GM19468 (cell line): ENCODE data around the gene FAM162A.
A peak's percentile ranks its signal among the peaks of the same experiment; 100 is the strongest.

Source experiments
- ATAC-seq: cut with Tn5 transposase; IDR thresholded peaks from one replicate; pipeline ENCODE4 v1.9.1; 2021; ENCODE audit warnings: mild to moderate bottlenecking, moderate library complexity, moderate number of reproducible peaks; ENCODE audit not compliant: unreplicated experiment; ENCODE audit errors: extremely low read depth

The FAM162A gene

GRCh38 chr3:122382888-122383666 is 905 bp upstream of the FAM162A start, which contains the start of gene MIX23:
MIX23 (minus strand) TSS chr3:122383231; CDS start chr3:122383224, 7 bp downstream.
- ATAC-seq, result peak; percentile 32

- ATAC-seq, result no peak
Observed at GRCh38 chr3:122387709-122388108, 3.7 kb downstream of the FAM162A start.

GRCh38 chr3:122389197-122389596 is 5.2 kb downstream of the FAM162A start:
- no peak for ATAC-seq

- ATAC-seq, result no peak
Observed at GRCh38 chr3:122389892-122390291, 5.9 kb downstream of the FAM162A start.

- ATAC-seq, result no peak
Observed at GRCh38 chr3:122390665-122391064, 6.7 kb downstream of the FAM162A start.

- no peak for ATAC-seq
Observed at GRCh38 chr3:122391681-122392446, 7.9 kb downstream of the FAM162A start.

- ATAC-seq, result no peak
Observed at GRCh38 chr3:122392868-122393844, 9.2 kb downstream of the FAM162A start.

GRCh38 chr3:122394173-122394572 is 10.2 kb downstream of the FAM162A start:
- ATAC-seq, result no peak

- no peak for ATAC-seq
Observed at GRCh38 chr3:122395582-122395981, 11.6 kb downstream of the FAM162A start.

- no peak for ATAC-seq
Observed at GRCh38 chr3:122396511-122396910, 12.5 kb downstream of the FAM162A start.

- no peak for ATAC-seq
Observed at GRCh38 chr3:122397201-122397600, 13.2 kb downstream of the FAM162A start.

GRCh38 chr3:122398920-122399319 is 14.9 kb downstream of the FAM162A start:
- no peak for ATAC-seq

- no peak for ATAC-seq
Observed at GRCh38 chr3:122403489-122403888, 19.5 kb downstream of the FAM162A start.

- ATAC-seq, result no peak
Observed at GRCh38 chr3:122405015-122405414, 21.0 kb downstream of the FAM162A start.

- no peak for ATAC-seq
Observed at GRCh38 chr3:122406198-122406597, 22.2 kb downstream of the FAM162A start.

GRCh38 chr3:122407946-122408345 is 24.0 kb downstream of the FAM162A start:
- ATAC-seq, result no peak

GRCh38 chr3:122409446-122409845 is 25.5 kb downstream of the FAM162A start:
- no peak for ATAC-seq

GRCh38 chr3:122410111-122410510 is 26.1 kb downstream of the FAM162A start:
- ATAC-seq, result no peak

GRCh38 chr3:122410639-122411038 is 26.7 kb downstream of the FAM162A start:
- ATAC-seq, result no peak

GRCh38 chr3:122414391-122414790 is 30.4 kb downstream of the FAM162A start:
- no peak for ATAC-seq
